GM15510 (cell line): ENCODE results near the gene FABP3.

ENCODE experiments used
- POLR2A ChIP-seq: IDR thresholded peaks from 3 replicates; pipeline ENCODE4 v1.6.1; 2011; ENCODE audit warnings: borderline replicate concordance; ENCODE audit not compliant: insufficient read length; ENCODE audit errors: extremely low read depth

The FABP3 gene

DNA sequence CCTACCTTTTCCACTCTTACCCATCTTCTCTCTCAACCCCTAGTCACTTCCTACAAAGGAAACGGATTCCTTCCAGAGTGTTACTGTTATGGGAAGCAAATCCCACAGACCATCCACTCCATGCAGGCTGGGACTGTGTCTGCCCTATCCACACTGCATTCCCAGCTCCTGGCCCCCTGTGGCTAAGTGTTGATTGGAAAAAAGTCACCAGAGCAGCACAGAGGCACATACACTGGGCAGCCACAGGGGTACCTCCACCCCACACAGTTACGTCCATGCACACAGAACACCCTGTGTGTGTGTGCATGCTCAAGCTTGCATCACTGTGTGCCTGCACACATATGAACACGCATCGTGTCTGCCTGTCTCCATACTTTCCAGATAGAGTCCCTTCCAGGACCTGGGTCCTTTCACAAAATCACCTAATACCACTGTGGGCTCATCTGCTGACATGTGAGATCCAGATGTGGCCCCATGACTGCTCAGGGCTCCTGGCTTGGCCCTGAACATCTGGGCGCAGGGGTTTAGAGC lies 36.0 kb upstream of the FABP3 start:
- TF ChIP-seq POLR2A, result no peak

DNA sequence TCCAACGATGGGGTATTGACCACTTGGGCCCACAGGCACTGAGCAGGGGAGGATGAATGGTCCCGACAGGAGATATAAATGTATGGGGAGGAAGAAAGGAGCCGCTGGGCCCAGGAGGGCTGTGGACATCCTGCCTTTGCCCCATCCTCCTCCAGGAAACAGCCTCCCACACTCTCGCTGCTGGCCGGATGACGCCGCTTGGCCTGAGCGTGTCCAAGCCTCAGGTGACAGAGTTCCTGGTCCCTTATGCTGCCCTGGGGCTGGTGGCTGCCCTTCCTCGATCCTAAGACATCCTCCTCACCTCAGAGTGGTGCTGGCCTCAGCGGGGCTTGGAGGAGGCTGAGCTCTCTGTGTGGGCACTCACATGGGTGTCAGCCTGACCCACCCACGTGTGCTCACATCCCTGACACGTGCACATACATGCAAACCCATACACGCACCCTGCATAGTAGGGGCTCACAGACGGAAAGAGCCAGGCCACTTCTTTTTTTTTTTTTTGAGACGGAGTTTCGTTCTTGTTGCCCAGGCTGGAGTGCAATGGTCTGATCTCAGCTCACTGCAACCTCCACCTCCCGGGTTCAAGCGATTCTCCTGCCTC lies 34.3 kb upstream of the FABP3 start:
- no peak for TF ChIP-seq POLR2A

DNA sequence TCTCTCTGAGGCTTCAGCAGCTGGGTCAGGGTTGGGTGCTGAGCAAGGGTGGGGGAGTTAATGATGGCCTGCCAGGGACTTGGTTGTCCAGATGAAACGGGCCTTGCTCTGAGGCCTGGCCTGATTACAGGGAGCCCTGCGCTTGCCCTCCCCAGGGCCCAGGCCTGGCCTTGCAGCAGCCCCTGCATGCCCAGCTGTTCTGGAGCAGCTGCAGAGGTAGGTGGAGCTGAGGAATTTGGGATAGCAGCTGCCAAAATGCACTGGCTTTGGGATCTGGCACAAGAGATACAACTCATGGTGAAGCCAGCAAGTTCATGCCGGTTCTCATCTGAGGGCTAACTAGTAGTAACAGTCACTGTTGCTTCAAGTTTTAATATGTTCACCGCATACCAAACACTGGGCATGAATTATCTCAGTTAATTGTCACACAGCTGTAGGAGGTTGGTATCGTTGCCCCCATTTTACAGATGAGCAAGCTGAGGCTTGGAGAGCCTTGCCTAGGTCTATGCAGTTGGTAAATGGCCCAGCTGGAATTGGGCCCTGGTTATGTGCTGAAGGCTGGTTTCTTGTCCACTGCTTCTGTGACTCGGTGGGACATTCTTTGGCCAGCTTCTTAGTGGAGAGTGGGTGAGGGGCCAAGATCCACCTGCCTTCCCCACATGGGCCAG lies 32.8 kb upstream of the FABP3 start:
- TF ChIP-seq POLR2A, result no peak

DNA sequence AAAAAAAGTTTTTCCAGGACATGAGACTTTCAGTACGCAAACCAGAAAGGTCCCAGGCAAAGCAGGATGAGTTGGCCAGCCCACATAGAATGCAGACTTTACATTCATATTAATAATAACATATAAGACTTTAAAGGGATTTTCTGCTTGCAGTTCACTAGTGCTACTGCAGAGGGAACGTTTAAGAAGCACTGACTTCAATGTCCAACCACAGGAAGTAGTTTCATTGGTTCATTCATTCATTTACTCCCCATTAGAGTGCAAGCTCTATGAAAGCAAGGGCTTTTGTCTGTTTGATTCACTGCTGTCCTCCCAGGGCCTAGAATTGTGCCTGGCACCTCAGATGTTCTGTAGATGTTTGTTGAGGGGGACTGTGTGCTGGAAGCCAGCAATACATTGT lies 28.4 kb upstream of the FABP3 start:
- TF ChIP-seq POLR2A, result no peak

DNA sequence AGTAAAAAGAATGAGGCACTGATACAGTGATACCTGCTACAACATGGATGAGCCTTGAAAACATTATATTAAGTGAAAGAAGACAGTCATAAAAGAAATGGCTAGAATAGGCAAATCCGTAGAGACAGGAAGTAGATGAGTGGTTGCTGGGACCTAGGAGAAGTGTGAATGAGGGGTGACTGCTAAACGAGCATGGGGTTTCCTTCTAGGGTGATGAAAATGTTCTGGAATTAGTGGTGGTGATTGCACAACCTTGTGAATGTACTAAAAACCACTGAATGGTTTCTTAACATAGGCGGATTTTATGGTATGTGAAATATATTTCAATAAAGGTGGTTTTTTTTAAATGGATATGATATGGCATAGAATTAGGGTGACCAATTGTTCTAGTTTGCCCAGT lies 27.5 kb upstream of the FABP3 start:
- no peak for TF ChIP-seq POLR2A

DNA sequence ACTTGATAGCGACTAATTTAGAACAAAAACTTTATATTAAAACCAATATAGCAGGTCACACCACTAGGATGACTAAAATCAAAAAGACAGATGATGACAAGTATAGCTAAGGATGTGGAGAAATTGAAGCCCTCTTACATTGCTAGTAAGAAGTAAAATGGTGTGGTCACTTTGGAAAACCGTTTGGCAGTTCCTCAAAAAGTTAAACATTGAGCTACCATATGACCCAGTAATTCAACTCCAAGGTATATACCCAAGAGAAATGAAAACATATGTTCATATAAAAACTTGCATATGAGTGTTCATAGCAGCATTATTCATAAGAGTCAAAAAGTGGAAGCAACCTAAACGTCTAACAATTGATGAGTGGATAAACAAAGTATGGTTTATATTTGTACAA lies 27.1 kb upstream of the FABP3 start:
- TF ChIP-seq POLR2A, result no peak

DNA sequence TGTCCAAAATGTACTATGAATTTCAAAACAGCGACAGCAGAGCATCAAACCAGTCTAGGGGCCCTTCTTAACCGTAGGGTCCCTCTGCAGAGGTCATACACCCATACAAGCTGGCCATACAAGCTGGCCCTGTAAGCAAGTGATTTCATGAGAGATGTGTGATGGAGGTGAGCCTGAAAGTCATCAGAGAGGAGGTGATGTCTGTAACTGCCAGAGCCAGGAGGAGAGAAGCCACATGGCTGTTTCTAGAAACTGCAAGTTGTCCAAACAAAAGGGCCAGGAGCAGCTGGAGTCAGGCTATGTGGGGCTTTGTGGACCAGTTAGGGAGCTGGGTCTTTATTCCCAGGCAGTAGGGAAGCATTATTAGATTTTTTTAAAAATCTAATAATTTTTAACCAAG lies 25.4 kb upstream of the FABP3 start:
- TF ChIP-seq POLR2A, result no peak

DNA sequence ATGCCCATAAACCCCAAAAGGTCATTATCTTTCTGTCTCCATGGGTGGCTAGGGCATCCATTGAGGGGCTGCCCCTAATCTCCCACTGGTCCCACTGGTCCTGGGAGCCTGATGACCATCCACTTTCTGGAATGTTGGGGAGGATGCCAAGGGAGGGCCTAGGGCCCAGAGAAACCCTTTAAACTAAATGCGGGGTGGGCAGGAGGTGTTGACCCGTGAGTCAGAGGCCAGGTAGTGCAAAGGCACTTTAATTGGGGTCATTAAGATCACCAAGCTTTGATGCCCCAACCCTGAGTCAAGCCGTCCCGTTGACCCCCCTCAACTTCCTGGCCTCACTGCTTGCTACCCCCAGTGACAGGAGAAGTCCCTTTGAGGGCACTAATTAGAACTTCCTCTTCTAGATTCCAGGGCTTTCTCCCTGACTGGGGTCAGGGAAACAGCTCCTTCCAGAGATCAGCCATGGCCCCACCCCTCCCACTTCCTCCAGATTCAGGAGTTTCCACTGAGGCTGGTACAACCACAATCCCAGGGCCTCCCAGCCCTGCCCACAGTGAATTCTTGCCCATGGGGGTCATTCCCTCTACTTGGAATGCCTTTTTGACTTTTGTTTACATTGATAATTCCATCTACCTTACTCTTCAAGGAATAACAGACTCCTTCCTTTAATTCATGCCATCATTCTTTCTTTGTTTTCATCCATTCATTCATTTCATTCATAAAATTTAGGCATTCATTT lies 24.7 kb upstream of the FABP3 start:
- no peak for TF ChIP-seq POLR2A

DNA sequence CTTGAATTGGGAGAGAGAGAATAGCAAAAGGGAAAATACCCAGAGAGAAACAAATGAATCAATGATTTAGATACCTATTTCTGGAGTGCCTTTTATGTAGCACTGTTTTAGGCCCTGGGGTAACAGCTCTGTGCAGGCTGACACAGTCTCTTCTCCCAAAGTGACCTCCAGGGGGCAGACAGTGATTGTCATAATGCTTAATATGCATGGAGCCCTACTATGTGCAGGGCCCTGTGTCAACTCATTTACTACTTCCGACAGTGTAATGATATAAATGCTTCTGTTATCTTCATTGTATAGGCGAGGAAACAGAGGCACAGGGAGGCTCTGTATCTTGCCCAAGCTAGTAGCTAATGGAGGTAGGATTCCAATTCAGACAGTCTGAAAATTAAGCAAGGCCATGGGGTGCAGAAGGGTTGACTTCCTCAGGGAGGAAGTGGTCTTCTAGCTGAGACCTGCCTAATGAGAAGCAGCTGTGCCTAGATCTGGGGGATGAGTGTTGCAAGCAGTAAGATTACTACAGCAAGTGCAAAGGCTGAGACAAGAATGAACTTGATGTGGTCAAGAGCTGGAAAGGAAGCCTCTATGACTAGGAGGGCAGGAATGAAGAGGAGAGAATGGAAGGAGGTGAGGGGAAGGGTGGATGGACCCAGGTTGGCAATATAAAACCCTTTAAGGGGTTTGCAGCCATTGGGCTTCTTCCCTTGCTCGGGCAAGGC lies 23.9 kb upstream of the FABP3 start:
- TF ChIP-seq POLR2A, result no peak

DNA sequence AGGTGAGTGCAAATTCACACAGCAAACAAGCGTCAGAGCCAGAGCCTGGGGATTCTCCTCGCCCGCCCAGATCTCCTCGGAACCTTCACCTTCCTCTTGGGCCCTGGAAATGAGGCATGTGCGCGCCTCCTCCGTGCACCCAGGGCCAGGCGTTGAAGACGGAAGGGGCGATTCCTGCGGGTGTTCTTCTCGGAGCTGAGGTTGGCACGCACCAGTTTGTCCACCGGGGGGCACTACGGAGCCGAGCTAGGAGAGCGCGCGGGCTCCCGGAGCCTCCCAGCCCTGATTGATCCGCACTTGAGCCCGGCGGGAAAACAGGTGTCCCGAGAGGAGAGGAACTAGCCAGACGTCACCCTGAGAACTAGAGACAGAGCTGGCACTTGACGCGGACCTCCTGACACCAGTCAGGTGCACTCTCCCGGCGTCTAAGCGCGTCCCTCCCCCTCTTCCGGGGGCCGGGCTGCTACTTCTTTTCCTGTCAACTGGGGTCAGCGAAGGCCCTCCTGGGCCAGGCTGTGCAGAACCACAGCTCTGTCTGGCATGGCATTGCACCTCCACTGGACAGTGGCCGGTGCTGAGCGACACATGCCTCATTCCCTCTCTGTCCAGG lies 21.8 kb upstream of the FABP3 start:
- TF ChIP-seq POLR2A, result no peak

DNA sequence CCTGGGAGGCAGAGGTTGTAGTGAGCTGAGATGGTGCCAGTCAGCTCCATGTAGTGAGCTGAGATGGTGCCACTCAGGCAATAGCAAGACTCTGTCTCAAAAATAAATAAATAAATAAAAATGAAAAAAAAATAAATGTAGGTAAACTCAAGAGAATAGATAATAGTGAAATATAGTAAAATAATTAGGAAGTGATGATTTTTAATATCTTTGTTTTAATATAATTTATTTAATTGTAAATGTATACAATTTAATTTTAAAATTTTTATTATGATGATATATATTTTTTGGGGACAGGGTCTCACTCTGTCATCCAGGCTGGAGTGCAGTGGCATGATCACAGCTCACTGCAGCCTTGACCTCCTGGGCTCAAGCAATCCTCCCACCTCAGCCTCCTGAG lies 20.6 kb upstream of the FABP3 start:
- TF ChIP-seq POLR2A, result no peak

DNA sequence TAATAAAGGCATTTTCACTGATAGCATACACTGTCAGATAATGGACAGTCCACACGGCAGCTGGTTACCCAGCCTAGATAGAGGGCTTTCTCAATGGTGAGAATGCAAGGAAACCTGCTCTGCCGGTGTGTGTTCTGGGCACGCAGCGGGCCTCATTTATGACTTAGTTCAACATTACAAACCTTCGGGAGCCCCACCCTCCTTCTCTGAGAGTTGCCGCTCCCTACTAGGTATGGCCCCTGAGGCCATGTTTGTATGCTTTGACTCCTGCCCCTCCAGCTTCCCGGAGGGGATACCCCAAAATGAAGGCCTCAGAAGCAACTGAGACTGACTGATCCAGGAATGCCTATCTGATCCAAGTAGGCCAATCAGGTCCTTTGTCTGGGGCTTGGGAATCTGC lies 17.2 kb upstream of the FABP3 start:
- TF ChIP-seq POLR2A, result no peak

DNA sequence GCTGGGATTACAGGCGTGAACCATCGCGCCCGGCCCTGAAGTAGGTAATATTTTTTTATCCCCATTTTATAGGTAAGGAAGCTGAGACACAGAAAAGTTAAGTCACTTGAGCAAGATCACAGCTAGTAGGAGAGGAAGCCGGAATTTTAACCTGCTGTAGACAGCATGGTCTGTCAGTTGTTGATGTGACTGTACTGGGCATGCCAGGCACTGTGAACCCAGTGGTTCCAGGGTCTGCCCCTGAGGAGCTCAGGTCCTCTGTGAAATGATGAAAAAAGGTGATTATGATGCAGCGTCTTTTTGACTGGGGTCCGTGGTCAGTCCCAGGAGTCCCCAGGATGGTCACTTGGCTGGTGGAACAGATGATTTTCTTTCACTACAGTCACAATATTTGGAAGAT lies 16.7 kb upstream of the FABP3 start:
- TF ChIP-seq POLR2A, result no peak

DNA sequence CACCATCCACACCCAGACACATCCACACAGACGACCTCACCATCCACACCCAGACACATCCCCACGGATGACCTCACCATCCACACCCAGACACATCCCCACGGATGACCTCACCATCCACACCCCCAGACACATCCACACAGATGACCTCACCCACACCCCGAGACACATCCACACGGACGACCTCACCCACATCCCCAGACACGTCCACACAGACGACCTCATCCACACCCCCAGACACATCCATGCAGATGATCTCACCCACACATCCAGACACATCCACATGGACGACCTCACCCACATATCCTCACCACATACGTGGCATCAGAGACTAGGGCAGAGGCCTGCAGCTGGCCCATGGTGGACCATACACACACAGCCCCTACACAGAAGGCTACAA lies 14.7 kb upstream of the FABP3 start:
- TF ChIP-seq POLR2A, result no peak

DNA sequence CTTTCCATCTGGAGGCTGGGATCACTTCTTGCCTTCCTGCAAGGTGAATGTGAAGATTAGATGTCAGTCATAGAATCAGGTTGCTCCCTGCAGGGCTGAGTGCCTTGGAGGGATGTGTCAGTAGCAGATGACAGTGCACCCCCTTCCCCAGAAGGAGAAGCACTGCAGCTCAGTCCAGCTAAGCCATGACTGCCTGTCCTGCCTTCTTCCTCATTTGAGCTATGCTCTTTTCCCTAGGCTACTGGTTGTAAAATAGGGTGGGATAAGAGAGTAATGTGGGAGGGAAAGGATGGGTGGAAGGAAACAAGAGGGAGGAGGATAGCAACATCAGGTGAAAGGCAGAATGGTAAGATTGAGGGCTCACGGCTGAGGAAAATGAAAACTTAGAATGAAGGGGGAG lies 11.1 kb upstream of the FABP3 start:
- TF ChIP-seq POLR2A, result no peak
